Measurements from ENCODE around the gene GNAI2. TPM values are rescaled to one million over a fixed set of nuclear protein-coding genes. Genes with fewer than 3 reads are reported as not detected.

GNAI2 gene
- total RNA-seq, 1 donor from 2014 or later = 1,142 TPM

DNA sequence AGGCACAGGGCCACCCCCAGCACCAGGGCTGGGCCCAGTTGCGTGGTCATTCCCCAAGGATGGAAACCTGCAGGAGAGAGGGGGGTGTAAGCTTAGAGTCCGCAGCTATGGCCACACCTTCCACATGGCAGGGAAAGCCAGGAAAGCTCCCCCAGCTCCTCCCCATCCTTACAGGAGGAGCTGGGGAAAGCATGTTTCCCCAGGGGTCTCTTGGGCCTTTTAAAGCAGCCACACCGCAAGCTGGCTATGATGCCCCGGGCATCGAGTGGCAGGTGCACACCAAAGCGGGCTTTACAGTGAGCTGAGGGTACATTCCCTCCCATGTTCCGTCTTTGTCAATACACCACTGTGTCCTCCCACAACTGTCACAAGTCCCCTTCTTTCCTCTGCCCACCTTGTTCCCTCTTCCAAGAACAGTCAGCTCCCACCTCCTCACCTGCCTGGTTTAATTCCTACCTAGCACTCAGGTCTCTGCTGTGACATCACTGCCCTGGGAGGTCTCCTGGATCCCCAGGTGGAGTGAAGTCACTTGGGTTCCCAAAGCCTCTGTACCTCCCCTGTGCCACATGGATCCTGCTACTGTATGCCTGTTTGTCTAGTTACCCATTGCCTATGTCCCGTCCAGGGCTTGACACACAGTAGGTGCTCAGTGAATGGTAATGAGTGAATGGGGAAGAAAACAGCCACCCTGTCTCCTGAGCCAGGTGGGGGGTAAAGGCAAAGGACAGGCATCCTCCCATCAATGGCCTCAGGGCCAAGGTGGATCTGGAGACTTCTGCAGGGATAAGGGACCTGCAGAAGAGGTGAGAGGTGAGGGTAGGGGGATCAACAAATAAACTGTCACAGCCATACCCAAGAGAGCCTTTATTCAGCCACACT is 59.8 kb downstream of the GNAI2 start:
- no peak for DNase-seq (ENCODE audit: extremely low read depth, low read depth, low spot score)

DNA sequence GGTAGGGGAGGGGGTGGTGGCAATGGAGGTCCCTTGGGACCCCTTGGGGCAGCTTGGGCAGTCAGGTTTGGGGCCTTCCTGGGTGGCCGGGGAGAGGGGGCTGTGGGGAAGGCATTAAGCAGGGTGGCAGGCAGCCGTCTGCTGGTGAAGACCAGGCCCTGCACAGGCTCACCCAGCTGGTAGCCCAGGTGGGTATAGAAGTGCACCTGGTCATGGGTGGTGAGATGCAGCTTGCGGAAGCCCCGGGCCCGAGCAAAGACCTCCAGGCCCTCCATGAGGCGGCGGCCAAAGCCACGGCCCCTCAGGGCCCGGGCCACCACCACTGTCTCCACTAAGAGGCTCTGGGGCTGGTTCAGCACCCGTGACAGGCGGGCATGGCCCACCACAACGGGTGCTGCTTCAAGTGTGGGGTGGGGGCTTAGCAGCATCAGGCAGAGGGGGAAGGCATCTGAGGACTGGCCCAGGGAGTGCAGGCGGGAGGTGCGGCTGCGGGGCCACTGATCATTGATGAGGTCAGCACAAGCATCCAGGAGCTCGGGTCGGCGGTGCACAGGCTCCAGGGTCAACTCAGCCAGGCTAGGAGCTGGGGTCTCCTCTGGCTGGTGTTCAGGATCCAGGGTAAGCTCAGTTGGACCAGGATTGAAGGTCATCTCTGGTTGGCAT is 60.8 kb downstream of the GNAI2 start:
- DNase-seq (ENCODE audit: extremely low read depth, low read depth, low spot score) = no peak

- no peak for DNase-seq (ENCODE audit: extremely low read depth, low read depth, low spot score)
Measured at GRCh38 chr3:50297384-50297775, 61.4 kb downstream of the GNAI2 start.

DNA sequence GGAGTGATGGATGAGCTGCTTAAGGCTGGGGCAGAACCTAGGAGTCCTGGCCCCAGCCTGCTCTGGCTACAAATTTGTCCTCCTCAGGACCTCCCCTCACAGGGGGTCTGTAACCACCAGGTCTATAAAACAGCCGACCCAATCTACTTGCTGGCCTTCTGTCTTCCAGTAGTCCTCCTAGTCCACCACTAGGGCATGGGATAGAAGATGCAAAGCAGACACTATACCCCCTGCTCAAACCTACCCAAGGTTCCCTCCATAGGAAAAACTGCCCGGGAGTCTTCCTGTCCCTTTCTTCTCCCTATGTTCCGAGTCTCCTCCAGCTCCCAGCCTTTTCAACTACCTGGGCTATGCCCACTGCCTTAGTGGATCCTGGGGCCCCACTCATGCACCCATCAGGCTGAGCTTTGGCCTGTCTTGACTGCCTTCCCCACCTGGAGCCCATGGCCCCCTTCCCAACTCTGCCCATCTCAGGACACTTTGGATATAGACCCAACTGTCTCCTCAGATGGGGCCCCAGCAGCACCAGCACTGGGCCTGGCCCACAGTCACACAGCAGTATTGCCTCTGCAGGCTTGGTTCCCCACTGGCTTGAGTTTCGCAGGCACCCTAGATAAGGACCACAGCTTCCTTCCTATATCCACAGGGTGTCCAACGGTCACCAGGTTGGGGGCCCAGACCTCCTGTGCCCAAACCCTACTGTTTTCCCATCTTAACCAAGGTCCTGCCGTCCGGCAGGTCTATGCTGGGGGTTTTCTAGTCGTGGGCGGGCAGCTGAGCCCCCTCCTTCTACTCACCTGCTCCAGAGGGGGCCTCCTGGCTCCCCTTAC is 62.1 kb downstream of the GNAI2 start:
- DNase-seq (ENCODE audit: extremely low read depth, low read depth, low spot score) = no peak

GRCh38 chr3:50298836-50299637 is 63.0 kb downstream of the GNAI2 start, which contains the start of the genes HYAL3 and NAA80:
Gene HYAL3 (minus strand): TSS chr3:50299405. CDS start chr3:50295602, 3,803 bp downstream.
Gene NAA80 (minus strand): TSS chr3:50299405. CDS start chr3:50297463, 1,942 bp downstream.
- peak; percentile 94 for DNase-seq (ENCODE audit: extremely low read depth, low read depth, low spot score)

GRCh38 chr3:50299638-50299928 is 63.6 kb downstream of the GNAI2 start:
- DNase-seq (ENCODE audit: extremely low read depth, low read depth, low spot score) = no peak

GRCh38 chr3:50299929-50300680 is 64.1 kb downstream of the GNAI2 start:
- no peak for DNase-seq (ENCODE audit: extremely low read depth, low read depth, low spot score)

GRCh38 chr3:50300681-50301254 is 64.8 kb downstream of the GNAI2 start:
- no peak for DNase-seq (ENCODE audit: extremely low read depth, low read depth, low spot score)

GRCh38 chr3:50302095-50303012 is 66.3 kb downstream of the GNAI2 start:
- no peak for DNase-seq (ENCODE audit: extremely low read depth, low read depth, low spot score)

DNA sequence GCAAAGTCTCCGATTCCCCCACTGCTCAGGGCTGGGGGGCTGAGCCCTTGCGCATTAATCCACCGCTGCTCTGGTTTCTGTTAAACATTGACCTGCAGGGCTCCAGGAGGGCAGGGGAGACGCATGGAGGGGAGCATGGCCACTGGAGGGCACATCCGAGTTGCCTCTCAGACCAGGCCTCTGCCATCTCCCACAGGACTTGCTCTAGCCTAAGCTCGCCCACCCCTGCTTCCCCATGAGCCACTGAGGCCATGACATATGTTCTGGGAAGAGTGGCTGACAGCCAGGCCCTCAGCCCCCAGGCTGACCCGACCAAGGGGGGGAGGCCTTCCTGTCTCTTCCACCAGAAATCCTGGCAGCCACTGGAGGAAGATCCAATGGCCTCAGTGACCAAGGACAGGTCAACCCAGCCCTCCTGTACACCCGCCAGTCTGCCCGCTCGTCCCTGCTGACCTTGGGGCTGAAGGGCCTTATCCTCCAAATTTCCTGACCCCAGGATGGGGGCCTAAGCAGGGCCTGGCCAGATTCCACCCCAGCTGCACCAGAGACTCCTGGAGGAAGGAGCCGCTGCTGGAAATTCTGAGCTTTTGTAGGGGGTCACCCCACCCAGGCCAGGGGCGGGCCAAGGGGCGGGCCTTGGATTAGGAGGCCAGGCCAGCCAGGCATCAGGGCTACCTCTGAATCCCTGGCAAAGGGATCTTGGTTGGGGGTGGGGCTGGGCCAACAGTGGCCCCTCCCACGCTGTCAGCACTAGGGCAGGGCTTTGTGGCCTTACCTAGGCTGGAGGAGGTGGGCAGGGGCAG is 67.2 kb downstream of the GNAI2 start, which contains the start of gene HYAL1:
TSS of gene HYAL1 (minus strand) at position 562 of the 803 bp plus-strand sequence. CDS start 618 bp downstream, outside the sequence.
- DNase-seq (ENCODE audit: extremely low read depth, low read depth, low spot score) = no peak

DNA sequence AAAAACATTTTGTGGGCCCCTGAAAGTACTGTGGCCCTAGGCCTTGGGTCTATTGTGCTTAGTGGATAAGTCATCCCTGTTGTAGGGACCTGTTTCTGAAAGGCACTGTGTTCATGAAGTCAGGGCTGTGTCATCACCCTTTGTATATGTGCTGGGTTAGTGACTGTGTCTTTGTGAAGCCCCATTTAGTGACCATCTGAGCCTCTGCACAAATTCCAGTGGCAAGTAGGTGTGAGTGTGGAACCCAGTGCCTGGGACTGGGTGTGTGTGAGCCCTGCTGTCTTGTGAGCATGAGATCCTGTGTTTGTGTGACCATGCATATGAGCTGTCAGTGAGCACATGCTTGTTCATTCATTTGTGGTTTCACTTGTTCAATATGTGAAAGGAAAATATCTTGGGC is 68.6 kb downstream of the GNAI2 start:
- no peak for DNase-seq (ENCODE audit: extremely low read depth, low read depth, low spot score)

Other genes starting within 250 kb of the GNAI2 start
- gene RBM5, start 147.3 kb upstream of the GNAI2 start, total RNA-seq = 63.9 and 151 TPM in 2 replicates
- 95.6 and 106 TPM in 2 replicates for gene SEMA3F, start 80.9 kb upstream of the GNAI2 start, total RNA-seq
- not detected in 2 replicates for gene GNAT1, start 44.6 kb upstream of the GNAI2 start, total RNA-seq
- gene SLC38A3, start 30.9 kb upstream of the GNAI2 start, total RNA-seq = not detected in 2 replicates
- 0.34 and 2.2 TPM in 2 replicates for gene SEMA3B, start 32.9 kb downstream of the GNAI2 start, total RNA-seq
- gene LSMEM2, start 42.9 kb downstream of the GNAI2 start, total RNA-seq = not detected in 2 replicates
- 60.3 and 72.4 TPM in 2 replicates for gene IFRD2, start 56.2 kb downstream of the GNAI2 start, total RNA-seq
- gene HYAL3, start 63.2 kb downstream of the GNAI2 start, total RNA-seq = 7.6 and 18.4 TPM in 2 replicates
- 11.8 and 14.0 TPM in 2 replicates for gene NAA80, start 63.2 kb downstream of the GNAI2 start, total RNA-seq
- 0.73 and 1.2 TPM in 2 replicates for gene HYAL1, start 67.4 kb downstream of the GNAI2 start, total RNA-seq
- 676 and 849 TPM in 2 replicates for gene HYAL2, start 86.5 kb downstream of the GNAI2 start, total RNA-seq
- gene TUSC2, start 92.0 kb downstream of the GNAI2 start, total RNA-seq = 28.0 and 85.3 TPM in 2 replicates
- gene RASSF1, start 104.6 kb downstream of the GNAI2 start, total RNA-seq = 23.8 and 40.5 TPM in 2 replicates
- gene ZMYND10, start 109.5 kb downstream of the GNAI2 start, total RNA-seq = 0.12 and 0.44 TPM in 2 replicates
- 20.9 and 22.7 TPM in 2 replicates for gene NPRL2, start 114.6 kb downstream of the GNAI2 start, total RNA-seq
- 16.2 and 19.8 TPM in 2 replicates for gene CYB561D2, start 114.7 kb downstream of the GNAI2 start, total RNA-seq
- 67.2 and 77.0 TPM in 2 replicates for gene TMEM115, start 123.3 kb downstream of the GNAI2 start, total RNA-seq